Measurements from ENCODE around the gene HTR3E.
A peak's percentile ranks its signal among the peaks of the same experiment; 100 is the strongest.
"Not testable (repeated sequence)": the region's sequence is repeated elsewhere in the genome, so short reads cannot be mapped to it uniquely, and the experiment has no call there.

HTR3E gene

DNA sequence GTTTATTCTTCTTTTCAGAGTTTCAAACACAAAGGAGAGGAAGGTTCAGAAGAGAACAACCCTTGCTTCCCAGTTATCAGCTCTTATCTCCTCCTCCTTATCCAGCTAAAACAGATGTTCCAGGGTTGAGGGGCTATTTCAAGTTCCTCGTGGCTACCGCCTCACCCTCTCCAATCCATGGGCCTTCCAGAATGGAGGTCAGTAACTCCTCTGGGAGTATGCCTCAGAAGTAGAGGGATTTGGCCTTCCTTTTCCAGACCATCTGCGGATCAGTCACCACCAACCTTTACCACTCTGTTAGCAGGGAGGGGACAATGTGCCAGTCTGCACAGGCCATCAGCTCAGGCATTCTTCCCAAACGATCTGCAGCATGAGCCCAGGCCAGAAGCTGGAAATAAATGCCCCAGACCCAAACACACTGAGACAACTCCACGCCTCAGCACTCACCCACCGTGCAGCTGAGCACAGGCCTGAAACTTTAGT, 29.2 kb upstream of the HTR3E start:
- TF ChIP-seq, protein P1, sequence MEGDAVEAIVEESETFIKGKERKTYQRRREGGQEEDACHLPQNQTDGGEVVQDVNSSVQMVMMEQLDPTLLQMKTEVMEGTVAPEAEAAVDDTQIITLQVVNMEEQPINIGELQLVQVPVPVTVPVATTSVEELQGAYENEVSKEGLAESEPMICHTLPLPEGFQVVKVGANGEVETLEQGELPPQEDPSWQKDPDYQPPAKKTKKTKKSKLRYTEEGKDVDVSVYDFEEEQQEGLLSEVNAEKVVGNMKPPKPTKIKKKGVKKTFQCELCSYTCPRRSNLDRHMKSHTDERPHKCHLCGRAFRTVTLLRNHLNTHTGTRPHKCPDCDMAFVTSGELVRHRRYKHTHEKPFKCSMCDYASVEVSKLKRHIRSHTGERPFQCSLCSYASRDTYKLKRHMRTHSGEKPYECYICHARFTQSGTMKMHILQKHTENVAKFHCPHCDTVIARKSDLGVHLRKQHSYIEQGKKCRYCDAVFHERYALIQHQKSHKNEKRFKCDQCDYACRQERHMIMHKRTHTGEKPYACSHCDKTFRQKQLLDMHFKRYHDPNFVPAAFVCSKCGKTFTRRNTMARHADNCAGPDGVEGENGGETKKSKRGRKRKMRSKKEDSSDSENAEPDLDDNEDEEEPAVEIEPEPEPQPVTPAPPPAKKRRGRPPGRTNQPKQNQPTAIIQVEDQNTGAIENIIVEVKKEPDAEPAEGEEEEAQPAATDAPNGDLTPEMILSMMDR (IDR thresholded peaks at IDR 0.05; ENCODE audit: low read depth, low read length), result no peak
- no peak for DNase-seq (ENCODE audit: extremely low read depth, low read depth)

DNA sequence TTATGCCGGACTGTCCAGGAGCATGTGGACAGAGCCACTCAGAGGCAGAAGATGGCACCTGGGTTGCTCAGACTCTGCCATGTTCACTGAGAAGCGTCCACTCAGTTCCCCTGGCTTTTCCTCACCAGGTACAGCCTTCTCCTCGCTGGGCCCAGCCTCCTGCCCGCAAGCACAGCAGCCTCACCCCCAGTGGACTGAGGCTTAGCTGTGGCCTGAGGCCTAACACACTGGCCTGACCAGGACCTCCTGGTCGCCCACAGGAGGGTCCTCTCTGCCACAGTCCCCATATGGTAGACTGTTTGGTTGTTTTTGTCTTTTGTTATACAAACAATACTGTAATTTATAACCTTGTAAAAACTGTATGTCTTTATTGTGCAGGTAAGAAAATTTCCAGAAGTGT, 28.5 kb upstream of the HTR3E start:
- TF ChIP-seq, protein P1 (IDR thresholded peaks at IDR 0.05; ENCODE audit: low read depth, low read length), result no peak
- no peak for DNase-seq (ENCODE audit: extremely low read depth, low read depth)

DNA sequence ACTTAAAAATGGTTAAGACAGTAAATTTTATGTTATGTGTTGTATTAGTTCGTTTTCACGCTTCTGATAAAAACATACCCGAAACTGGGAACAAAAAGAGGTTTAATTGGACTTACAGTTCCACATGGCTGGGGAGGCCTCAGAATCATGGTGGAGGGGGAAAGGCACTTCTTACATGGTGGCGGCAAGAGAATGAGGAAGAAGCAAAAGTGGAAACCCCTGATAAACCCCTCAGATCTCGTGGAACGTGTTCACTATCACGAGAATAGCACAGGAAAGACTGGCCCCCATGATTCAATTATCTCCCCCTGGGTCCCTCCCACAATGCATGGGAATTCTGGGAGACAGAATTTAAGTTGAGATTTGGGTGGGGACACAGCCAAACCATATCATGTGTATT, 25.7 kb upstream of the HTR3E start:
- not testable (repeated sequence) for DNase-seq (ENCODE audit: extremely low read depth, low read depth)

DNA sequence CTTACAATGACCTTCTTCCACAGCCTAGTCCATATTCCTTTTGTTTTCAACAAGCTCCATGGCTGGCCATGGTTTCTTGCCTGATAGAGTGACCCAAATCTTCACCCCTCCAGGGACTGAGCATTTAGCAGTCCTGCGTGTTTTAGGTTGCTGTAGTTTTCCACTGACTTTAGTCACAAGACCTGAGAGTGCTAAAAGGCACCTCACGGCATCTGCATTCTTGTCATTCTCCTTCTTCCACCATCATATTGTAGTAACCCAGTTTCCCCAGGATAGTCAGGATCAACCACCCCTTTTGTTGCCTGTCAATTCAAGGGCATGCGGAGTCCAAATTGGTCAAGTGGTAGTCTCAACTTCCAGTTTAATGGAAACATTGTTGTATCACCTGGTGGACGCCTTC, 23.2 kb upstream of the HTR3E start:
- no peak for DNase-seq (ENCODE audit: extremely low read depth, low read depth)
- TF ChIP-seq, protein P1 (IDR thresholded peaks at IDR 0.05; ENCODE audit: low read depth, low read length), result no peak

DNA sequence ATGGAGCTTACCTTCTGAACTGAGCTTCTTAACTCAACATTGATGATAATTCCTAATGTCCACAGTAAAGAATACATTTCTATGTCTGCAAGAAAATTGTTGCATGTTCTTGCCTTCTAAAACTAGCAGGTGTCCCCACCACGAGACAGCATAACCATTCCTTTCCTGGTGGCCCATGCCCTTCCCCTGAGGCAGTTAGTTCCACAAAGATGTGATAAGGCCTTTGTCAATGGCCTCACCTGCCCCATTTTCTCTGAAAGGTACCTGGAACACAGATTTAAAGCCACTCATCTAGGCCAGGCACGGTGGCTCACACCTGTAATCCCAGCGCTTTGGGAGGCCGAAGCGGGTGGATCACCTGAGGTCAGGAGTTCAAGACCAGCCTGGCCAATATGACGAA, 21.0 kb upstream of the HTR3E start:
- TF ChIP-seq, protein P1 (IDR thresholded peaks at IDR 0.05; ENCODE audit: low read depth, low read length), result no peak
- no peak for DNase-seq (ENCODE audit: extremely low read depth, low read depth)

DNA sequence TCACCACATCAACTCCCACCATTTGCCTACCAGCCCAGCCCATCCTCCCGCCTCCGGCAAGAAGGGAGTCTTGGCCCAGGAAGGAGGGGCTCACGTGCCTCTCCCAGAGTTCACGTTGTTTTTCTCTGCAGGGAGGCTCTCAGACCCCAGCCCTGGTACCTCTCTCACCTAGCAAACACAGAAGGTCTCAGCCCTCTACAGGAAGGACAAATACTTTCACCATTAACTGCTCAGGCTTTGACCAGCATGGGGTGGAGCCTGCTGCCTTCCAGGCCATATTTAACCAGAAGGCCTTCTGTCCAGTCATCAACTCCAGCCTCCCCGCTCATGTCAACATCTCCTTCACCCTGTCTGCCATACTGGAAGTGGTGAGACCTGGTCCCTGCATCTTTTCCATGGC, 19.0 kb upstream of the HTR3E start:
- DNase-seq (ENCODE audit: extremely low read depth, low read depth), result no peak
- TF ChIP-seq, protein P1 (IDR thresholded peaks at IDR 0.05; ENCODE audit: low read depth, low read length), result no peak

DNA sequence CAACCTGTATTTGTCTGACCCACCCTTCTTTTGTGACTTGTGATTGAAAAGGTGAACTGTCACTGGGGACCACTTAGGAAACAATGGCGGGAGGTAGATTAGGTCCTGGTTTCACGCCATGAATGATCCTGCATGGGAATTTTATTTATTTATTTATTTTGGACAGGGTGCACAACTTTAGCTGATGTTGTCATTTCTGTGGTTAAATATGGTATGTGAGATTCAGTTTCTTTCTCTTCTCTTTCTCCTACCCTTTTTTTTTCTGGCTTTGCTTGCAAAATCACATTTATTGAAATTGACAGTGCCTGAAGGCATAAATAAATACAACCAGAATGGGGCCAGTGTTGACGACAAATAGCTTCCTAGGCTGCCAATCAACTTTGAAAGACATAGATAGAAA, 18.0 kb upstream of the HTR3E start:
- DNase-seq (ENCODE audit: extremely low read depth, low read depth), result peak; percentile 24
- TF ChIP-seq, protein P1 (IDR thresholded peaks at IDR 0.05; ENCODE audit: low read depth, low read length), result no peak

DNA sequence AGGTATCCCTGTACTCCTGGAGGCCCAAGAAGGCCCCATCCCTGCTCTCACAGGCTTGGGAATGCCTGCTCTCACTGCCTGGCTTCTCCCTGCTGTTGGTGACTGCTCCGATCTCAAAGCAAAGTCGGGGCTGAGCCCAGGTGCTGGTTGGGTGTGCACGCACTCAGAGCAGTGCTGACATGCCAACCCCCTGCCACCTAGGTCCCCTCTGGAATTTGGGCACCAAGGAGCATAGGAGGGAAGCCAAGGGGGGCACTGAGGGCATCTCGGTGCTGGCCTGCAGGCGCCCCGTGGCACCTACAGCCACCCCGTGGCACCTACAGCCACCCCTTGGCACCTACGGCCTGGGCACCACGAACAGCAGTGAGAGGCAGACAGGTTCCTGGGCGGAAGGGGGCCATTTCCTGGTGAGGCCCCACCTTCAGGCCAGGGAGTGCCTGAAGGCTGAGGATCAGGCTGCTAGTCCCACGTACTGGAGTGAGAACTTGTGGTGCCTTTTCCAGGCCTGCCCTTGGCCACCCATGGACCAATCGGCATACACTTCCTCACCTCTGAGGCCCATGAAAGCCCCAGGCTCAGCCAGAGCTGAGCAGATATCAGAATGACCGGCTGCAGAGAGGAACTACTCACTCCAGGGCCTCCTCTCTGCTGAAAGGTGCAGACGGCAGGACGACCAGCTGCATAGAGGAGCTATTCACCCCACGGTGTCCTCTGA, 15.6 kb upstream of the HTR3E start:
- no peak for DNase-seq (ENCODE audit: extremely low read depth, low read depth)
- TF ChIP-seq, protein P1 (IDR thresholded peaks at IDR 0.05; ENCODE audit: low read depth, low read length), result no peak
